Fibroblast of lung (primary cell): ENCODE measurements around the gene SLC37A1.

Experiments
- CTCF ChIP-seq, 2 donors: IDR thresholded peaks in 1 of 2; conservative IDR thresholded peaks in 1 of 2; 1 replicate in 1 of 2; 2 replicates in 1 of 2; pipeline ENCODE4 v1.5.1; 2011 to 2012; ENCODE audit warnings: low read length in 2 of 2, control low read depth in 1 of 2, inconsistent platforms in 1 of 2, low read depth in 1 of 2, mild to moderate bottlenecking in 1 of 2
- EZH2 ChIP-seq: IDR thresholded peaks from 2 replicates; pipeline ENCODE4 v1.5.1; 2012; ENCODE audit warnings: low read length, control low read depth, mild to moderate bottlenecking; ENCODE audit errors: missing control alignments

GRCh38 chr21:42513151-42513984, at the start of gene SLC37A1:
- no peak for TF ChIP-seq CTCF (conservative IDR thresholded peaks at IDR 0.05 in 1 of 2, IDR thresholded peaks at IDR 0.05 in 1 of 2; ENCODE audit: low read depth in 1 of 2, low read length in 2 of 2)
- no peak for TF ChIP-seq EZH2
